Measurements from ENCODE around the gene BCL11B. TPM values are rescaled to one million over a fixed set of nuclear protein-coding genes. Genes with fewer than 3 reads are reported as not detected.

The BCL11B gene
- total RNA-seq, 1 experiment from 2014 or later = 0.05 TPM

DNA sequence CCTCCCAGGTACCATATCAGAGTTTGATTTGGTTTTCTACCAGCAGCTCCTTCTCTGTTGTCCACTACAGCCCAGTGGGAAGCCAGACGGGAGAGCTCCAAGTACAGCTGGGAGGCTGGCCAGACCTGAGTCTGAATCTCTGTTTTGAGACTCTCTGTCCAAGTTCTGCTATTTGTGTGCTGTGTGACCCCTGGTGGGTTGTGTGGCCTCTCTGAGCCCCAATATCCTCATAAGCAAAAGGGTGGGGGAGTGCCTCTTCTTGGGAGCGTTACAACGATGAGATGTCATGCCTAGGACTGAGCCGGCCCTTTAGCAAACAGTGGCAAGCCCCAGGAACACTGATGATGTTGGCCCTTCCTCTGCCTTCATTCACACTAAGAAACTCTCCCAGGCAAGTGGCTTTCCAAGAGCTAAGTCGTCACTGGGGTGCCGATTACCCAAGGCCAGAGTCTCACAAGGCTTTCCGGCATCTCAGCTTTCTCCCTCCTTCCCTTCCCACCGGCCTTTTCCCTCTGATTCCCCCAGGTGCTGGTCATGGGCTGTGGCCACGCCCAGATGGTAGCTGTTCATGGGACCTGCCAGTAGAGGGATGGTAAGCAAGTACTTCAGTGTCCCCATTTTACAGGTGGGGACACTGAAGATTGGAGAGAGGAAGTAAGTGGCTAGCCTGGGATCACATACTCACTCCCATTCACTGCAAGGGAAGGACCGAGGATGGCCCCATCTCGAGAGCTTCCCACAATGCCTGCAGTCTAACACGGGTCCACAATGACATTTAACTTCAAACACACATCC, 47.7 kb downstream of the BCL11B start:
- H3K4me3 ChIP-seq (ENCODE audit: low read depth, low read length) = no peak overlapping the region
- H3K27ac Mint-ChIP-seq (ENCODE audit: unreplicated experiment) = no peak overlapping the region
- H3K27me3 Mint-ChIP-seq (ENCODE audit: insufficient read depth, unreplicated experiment) = peaks cover 8% of the 10 kb centered on the region
- H3K36me3 ChIP-seq (ENCODE audit: control insufficient read depth, insufficient read depth, low read length) = no peaks in the 10 kb centered on the region
- BruUV-seq (replicated peaks) = no TSS peak
- H3K27me3 ChIP-seq (replicated peaks; ENCODE audit: control insufficient read depth, insufficient read depth, low read length) = no peaks in the 10 kb centered on the region
- no peaks in the 10 kb centered on the region for H3K4me1 Mint-ChIP-seq (ENCODE audit: low read depth, unreplicated experiment)
- TF ChIP-seq, protein P1, sequence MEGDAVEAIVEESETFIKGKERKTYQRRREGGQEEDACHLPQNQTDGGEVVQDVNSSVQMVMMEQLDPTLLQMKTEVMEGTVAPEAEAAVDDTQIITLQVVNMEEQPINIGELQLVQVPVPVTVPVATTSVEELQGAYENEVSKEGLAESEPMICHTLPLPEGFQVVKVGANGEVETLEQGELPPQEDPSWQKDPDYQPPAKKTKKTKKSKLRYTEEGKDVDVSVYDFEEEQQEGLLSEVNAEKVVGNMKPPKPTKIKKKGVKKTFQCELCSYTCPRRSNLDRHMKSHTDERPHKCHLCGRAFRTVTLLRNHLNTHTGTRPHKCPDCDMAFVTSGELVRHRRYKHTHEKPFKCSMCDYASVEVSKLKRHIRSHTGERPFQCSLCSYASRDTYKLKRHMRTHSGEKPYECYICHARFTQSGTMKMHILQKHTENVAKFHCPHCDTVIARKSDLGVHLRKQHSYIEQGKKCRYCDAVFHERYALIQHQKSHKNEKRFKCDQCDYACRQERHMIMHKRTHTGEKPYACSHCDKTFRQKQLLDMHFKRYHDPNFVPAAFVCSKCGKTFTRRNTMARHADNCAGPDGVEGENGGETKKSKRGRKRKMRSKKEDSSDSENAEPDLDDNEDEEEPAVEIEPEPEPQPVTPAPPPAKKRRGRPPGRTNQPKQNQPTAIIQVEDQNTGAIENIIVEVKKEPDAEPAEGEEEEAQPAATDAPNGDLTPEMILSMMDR (IDR thresholded peaks at IDR 0.05; ENCODE audit: insufficient read depth in 1 of 2, low read depth in 1 of 2, low read length in 1 of 2, severe bottlenecking in 1 of 2, unreplicated experiment in 1 of 2) = no peak
- no peaks in the 10 kb centered on the region for H3K9me3 ChIP-seq
- no peaks in the 10 kb centered on the region for H3K9me3 Mint-ChIP-seq (ENCODE audit: unreplicated experiment)
- no peaks in the 10 kb centered on the region for H3K4me1 ChIP-seq
- H3K4me3 Mint-ChIP-seq (ENCODE audit: unreplicated experiment) = no peak overlapping the region
- DNase-seq = no peak
- H3K36me3 Mint-ChIP-seq (ENCODE audit: insufficient read depth, unreplicated experiment) = no peaks in the 10 kb centered on the region
- intact Hi-C loops (cut with micrococcal nuclease; ENCODE audit: unreplicated experiment) = no loop called here
- CTCF ChIA-PET = interaction anchor here (0.6 kb wide), 1 partner anchor 880 kb away, joined by 4 read pairs; no protein-coding TSS in a partner anchor
- POLR2A ChIA-PET = no interaction called here

GRCh38 chr14:99221445-99221844, 50.6 kb downstream of the BCL11B start:
- H3K27ac Mint-ChIP-seq (ENCODE audit: unreplicated experiment) = no peak overlapping the region
- ChIA-PET CTCF (no interaction called here), POLR2A (no interaction called here)
- TF ChIP-seq, protein P1 (IDR thresholded peaks at IDR 0.05; ENCODE audit: insufficient read depth in 1 of 2, low read depth in 1 of 2, low read length in 1 of 2, severe bottlenecking in 1 of 2, unreplicated experiment in 1 of 2) = no peak
- H3K36me3 ChIP-seq (ENCODE audit: control insufficient read depth, insufficient read depth, low read length) = no peaks in the 10 kb centered on the region
- H3K4me3 ChIP-seq (ENCODE audit: low read depth, low read length) = no peak overlapping the region
- no peaks in the 10 kb centered on the region for H3K9me3 Mint-ChIP-seq (ENCODE audit: unreplicated experiment)
- H3K4me3 Mint-ChIP-seq (ENCODE audit: unreplicated experiment) = no peak overlapping the region
- no peak for DNase-seq
- H3K4me1 Mint-ChIP-seq (ENCODE audit: low read depth, unreplicated experiment) = no peaks in the 10 kb centered on the region
- intact Hi-C loops (cut with micrococcal nuclease; ENCODE audit: unreplicated experiment) = no loop called here
- peaks cover 8% of the 10 kb centered on the region for H3K27me3 Mint-ChIP-seq (ENCODE audit: insufficient read depth, unreplicated experiment)
- H3K4me1 ChIP-seq = no peaks in the 10 kb centered on the region
- no TSS peak for BruUV-seq (replicated peaks)
- no peaks in the 10 kb centered on the region for H3K27me3 ChIP-seq (replicated peaks; ENCODE audit: control insufficient read depth, insufficient read depth, low read length)
- H3K36me3 Mint-ChIP-seq (ENCODE audit: insufficient read depth, unreplicated experiment) = no peaks in the 10 kb centered on the region
- H3K9me3 ChIP-seq = no peaks in the 10 kb centered on the region

DNA sequence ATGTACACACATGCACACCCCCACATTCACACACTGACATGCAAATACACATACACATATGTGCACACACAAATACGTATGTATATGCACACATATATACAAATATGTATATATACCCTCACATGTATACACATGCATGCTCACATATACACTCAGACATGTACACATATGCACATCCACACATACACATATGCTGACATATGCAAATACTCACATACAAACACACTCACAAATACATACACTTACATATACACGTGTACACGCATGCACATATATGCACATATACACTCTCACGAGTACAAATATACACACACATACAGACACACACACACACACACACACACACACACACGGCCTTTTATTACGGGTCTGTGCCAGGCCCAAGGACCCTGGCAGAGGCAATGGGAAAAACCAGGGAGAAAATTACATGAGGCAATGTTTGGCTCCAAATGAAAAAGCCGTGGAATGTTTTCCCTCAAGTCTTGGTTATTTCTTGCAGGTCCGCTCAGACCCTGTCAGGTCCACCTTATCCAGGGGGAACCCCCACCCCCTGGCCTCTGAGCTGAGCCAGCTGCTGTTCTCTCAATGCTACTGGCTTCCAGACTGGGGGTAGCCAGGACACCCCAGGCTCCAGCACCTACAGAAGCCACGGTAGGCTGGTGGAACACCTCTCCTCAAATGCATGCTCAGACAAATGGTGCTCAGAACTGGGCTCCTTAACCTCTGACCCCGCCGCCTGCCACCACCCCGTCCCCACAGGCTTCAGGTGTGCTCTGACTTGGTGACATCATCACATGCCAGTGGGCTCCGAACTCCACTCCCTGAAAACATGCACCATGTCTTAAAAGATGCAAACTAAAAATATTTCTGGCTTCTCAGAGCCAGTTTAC, 54.7 kb downstream of the BCL11B start:
- H3K27me3 Mint-ChIP-seq (ENCODE audit: insufficient read depth, unreplicated experiment) = peaks cover 3% of the 10 kb centered on the region
- BruUV-seq (replicated peaks) = no TSS peak

More for the DNA sequence above, 54.7 kb downstream of the BCL11B start:
- no peaks in the 10 kb centered on the region for H3K36me3 ChIP-seq (ENCODE audit: control insufficient read depth, insufficient read depth, low read length)
- H3K36me3 Mint-ChIP-seq (ENCODE audit: insufficient read depth, unreplicated experiment) = no peaks in the 10 kb centered on the region
- no peaks in the 10 kb centered on the region for H3K4me1 ChIP-seq
- POLR2A ChIA-PET = no interaction called here
- no peaks in the 10 kb centered on the region for H3K27me3 ChIP-seq (replicated peaks; ENCODE audit: control insufficient read depth, insufficient read depth, low read length)
- DNase-seq = no peak
- CTCF ChIA-PET = no interaction called here
- H3K9me3 ChIP-seq = no peaks in the 10 kb centered on the region
- TF ChIP-seq, protein P1 (IDR thresholded peaks at IDR 0.05; ENCODE audit: insufficient read depth in 1 of 2, low read depth in 1 of 2, low read length in 1 of 2, severe bottlenecking in 1 of 2, unreplicated experiment in 1 of 2) = no peak
- no peak overlapping the region for H3K4me3 ChIP-seq (ENCODE audit: low read depth, low read length)
- intact Hi-C loops (cut with micrococcal nuclease; ENCODE audit: unreplicated experiment) = no loop called here
- H3K9me3 Mint-ChIP-seq (ENCODE audit: unreplicated experiment) = no peaks in the 10 kb centered on the region
- no peak overlapping the region for H3K4me3 Mint-ChIP-seq (ENCODE audit: unreplicated experiment)
- H3K4me1 Mint-ChIP-seq (ENCODE audit: low read depth, unreplicated experiment) = no peaks in the 10 kb centered on the region
- no peak overlapping the region for H3K27ac Mint-ChIP-seq (ENCODE audit: unreplicated experiment)
